Keratinocyte (primary cell): ENCODE data around the gene RAI1. TPM values are rescaled to one million over a fixed set of nuclear protein-coding genes. Genes with fewer than 3 reads are reported as not detected.

Experiments used
- DNase-seq: peaks from one replicate; pipeline ENCODE4 v3.0.0-alpha.2; 2011; ENCODE audit warnings: low read depth, missing footprints, low spot score
- FAIRE-seq: peaks from 2 replicates; lab custom pipeline; 2011; peaks lifted over from hg19 to GRCh38; lab: Jason Lieb, UNC
- H2AFZ ChIP-seq: 2 replicates; pipeline ENCODE4 v1.6.0; 2012; ENCODE audit warnings: low read length, control low read depth, inconsistent platforms; ENCODE audit not compliant: control insufficient read depth
- H3K27ac ChIP-seq: 2 replicates; pipeline ENCODE4 v1.5.1; 2011; ENCODE audit warnings: low read length; ENCODE audit not compliant: control insufficient read depth, insufficient read depth
- H3K27me3 ChIP-seq: 3 replicates; pipeline ENCODE4 v1.6.0; 2011; ENCODE audit warnings: low read length; ENCODE audit not compliant: control insufficient read depth, insufficient read depth; ENCODE audit errors: extremely low read depth
- H3K36me3 ChIP-seq, 2 experiments: 2 replicates in 1 of 2; 3 replicates in 1 of 2; pipeline ENCODE4 v1.5.1; 2011; ENCODE audit warnings: low read length in 2 of 2, mild to moderate bottlenecking in 1 of 2; ENCODE audit not compliant: control insufficient read depth in 2 of 2, insufficient read depth in 2 of 2; ENCODE audit errors: extremely low read depth in 1 of 2
- H3K4me1 ChIP-seq: 3 replicates; pipeline ENCODE4 v1.5.1; 2011; ENCODE audit warnings: low read length; ENCODE audit not compliant: control insufficient read depth, insufficient read depth; ENCODE audit errors: extremely low read depth
- H3K4me2 ChIP-seq: 3 replicates; pipeline ENCODE4 v1.6.0; 2011; ENCODE audit warnings: low read depth, low read length; ENCODE audit not compliant: control insufficient read depth, insufficient read depth; ENCODE audit errors: extremely low read depth
- H3K4me3 ChIP-seq, 3 experiments: fragments of 200-600 bp in 1 of 3; sonication (generic) in 1 of 3; 2 replicates in 2 of 3; 3 replicates in 1 of 3; pipeline ENCODE4 v1.5.1; 2011 to 2016; ENCODE audit warnings: low read length in 3 of 3, mild to moderate bottlenecking in 3 of 3, control low read depth in 2 of 3, inconsistent platforms in 1 of 3, low read depth in 1 of 3, mixed read lengths in 1 of 3, mixed run types in 1 of 3, moderate library complexity in 1 of 3; ENCODE audit not compliant: control insufficient read depth in 2 of 3, insufficient read depth in 2 of 3; ENCODE audit errors: extremely low read depth in 1 of 3
- H3K79me2 ChIP-seq: 2 replicates; pipeline ENCODE4 v1.6.0; 2012; ENCODE audit warnings: low read length; ENCODE audit not compliant: control insufficient read depth, insufficient read depth
- H3K9ac ChIP-seq: 3 replicates; pipeline ENCODE4 v1.6.0; 2011; ENCODE audit warnings: low read length; ENCODE audit not compliant: control insufficient read depth, insufficient read depth; ENCODE audit errors: extremely low read depth
- H3K9me1 ChIP-seq: 3 replicates; pipeline ENCODE4 v1.6.0; 2011; ENCODE audit warnings: low read length; ENCODE audit not compliant: control insufficient read depth, insufficient read depth; ENCODE audit errors: extremely low read depth
- H3K9me3 ChIP-seq: 2 replicates; pipeline ENCODE4 v1.5.1; 2012; ENCODE audit warnings: low read depth, low read length; ENCODE audit not compliant: control insufficient read depth
- H4K20me1 ChIP-seq: 3 replicates; pipeline ENCODE4 v1.6.0; 2011; ENCODE audit warnings: low read length; ENCODE audit not compliant: control insufficient read depth, insufficient read depth; ENCODE audit errors: extremely low read depth
- CTCF ChIP-seq, 3 experiments: IDR thresholded peaks in 1 of 3; conservative IDR thresholded peaks in 1 of 3; optimal IDR thresholded peaks in 1 of 3; 2 replicates in 2 of 3; 3 replicates in 1 of 3; pipeline versions ENCODE3 to v1.5.1; 2011; ENCODE audit warnings: low read length in 3 of 3, mild to moderate bottlenecking in 3 of 3, moderate library complexity in 2 of 3, control low read depth in 1 of 3, inconsistent platforms in 1 of 3; ENCODE audit not compliant: insufficient read depth in 2 of 3; ENCODE audit errors: extremely low read depth in 1 of 3
- EZH2 ChIP-seq: IDR thresholded peaks from one replicate; pipeline ENCODE4 v1.6.1; 2012; ENCODE audit warnings: inconsistent platforms, mild to moderate bottlenecking, low read length, moderate library complexity
- dilution Hi-C: fragments of 300-500 bp; cut with MboI; formaldehyde crosslinking; loops from one replicate; pipeline ENCODE4 v1.7.0; 2020; ENCODE audit warnings: low sequenced_read_pairs; ENCODE audit not compliant: extremely low pct_ligation_motif_present
- polyA plus RNA-seq, 5 experiments: library from polyadenylated mRNA; depleted of rRNA in 3 of 5; stranded (reverse) in 3 of 5; stranded (forward) in 1 of 5; unstranded in 1 of 5; fragments of >200 nt; gene quantifications; 1 replicate in 1 of 5; 2 replicates in 3 of 5; 3 replicates in 1 of 5; pipeline versions ENCODE4 v1.2.1 to v1.2.3, GENCODE V29; 2011 to 2012; ENCODE audit warnings: missing spikeins in 2 of 5, low read depth in 1 of 5, low replicate concordance in 1 of 5

The RAI1 gene
- polyA plus RNA-seq, 1 donor (not counting 4 experiments of a cell fraction or from before 2014, with no cell fraction given): 2.6 TPM

- dilution Hi-C loops: no loop called here
- TF ChIP-seq CTCF (optimal IDR thresholded peaks at IDR 0.05 in 1 of 3, IDR thresholded peaks at IDR 0.05 in 1 of 3, conservative IDR thresholded peaks at IDR 0.05 in 1 of 3; ENCODE audit: extremely low read depth in 1 of 3, insufficient read depth in 2 of 3, low read length in 3 of 3): no peak
- TF ChIP-seq EZH2: no peak
- no peaks in the 10 kb centered on the region for H3K9me1 ChIP-seq
- H3K4me2 ChIP-seq: no peak overlapping the region
- no peak overlapping the region for H3K4me3 ChIP-seq
- no peak overlapping the region for H3K27ac ChIP-seq
- H4K20me1 ChIP-seq: no peaks in the 10 kb centered on the region
- peaks cover 4 to 6% of the 10 kb centered on the region in 2 experiments for H3K36me3 ChIP-seq
- H3K9me3 ChIP-seq: no peaks in the 10 kb centered on the region
- DNase-seq (no peak), FAIRE-seq (no peak)
- no peaks in the 10 kb centered on the region for H3K27me3 ChIP-seq
- H2AFZ ChIP-seq: no peak overlapping the region
- H3K9ac ChIP-seq: no peak overlapping the region
- peaks cover 38% of the 10 kb centered on the region for H3K4me1 ChIP-seq
- H3K79me2 ChIP-seq: no peaks in the 10 kb centered on the region
Measured at GRCh38 chr17:17844500-17844899, 163.2 kb downstream of the RAI1 start.

DNA sequence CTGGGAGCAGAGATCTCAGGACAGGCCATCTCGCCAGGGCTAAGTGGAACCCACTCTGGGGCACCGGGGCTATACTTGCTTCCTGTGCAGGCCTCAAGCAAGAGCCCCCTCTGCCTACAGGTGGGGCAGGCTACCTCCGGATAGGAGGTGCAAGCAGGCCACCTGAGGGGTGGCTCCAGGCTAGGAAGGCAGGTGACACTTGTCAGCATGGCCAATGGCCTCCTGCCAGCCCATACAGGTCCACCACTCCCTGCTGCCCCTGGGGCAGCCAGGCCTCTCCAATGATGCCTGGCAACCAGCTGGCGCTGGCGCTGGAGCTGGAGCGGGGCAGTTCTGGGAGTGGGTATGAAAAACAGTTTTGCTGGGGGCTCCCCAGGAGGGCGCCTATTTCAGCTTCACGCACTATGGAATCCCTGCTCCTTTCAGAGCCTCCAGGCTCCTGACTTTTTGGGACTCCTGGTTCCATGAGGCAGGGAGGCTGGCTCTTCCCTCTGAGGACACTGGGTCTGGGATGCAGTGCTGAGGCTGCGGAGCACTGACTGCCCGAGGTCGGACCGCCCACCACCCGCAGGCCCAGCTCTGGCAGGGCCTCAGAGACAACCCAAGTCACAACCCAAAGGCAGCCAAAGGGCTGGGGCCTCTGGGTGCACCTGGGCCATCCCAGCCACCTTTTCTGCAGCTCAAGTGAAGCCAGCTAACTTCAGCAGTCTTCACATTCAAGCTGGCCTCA lies 164.0 kb downstream of the RAI1 start:
- no peak overlapping the region for H2AFZ ChIP-seq
- no peak overlapping the region for H3K4me2 ChIP-seq
- DNase-seq: no peak
- H3K4me1 ChIP-seq: peaks cover 36% of the 10 kb centered on the region
- dilution Hi-C loops: no loop called here
- H3K27ac ChIP-seq: no peak overlapping the region
- H3K27me3 ChIP-seq: no peaks in the 10 kb centered on the region
- no peaks in the 10 kb centered on the region for H3K9me3 ChIP-seq
- no peak for FAIRE-seq
- no peaks in the 10 kb centered on the region for H4K20me1 ChIP-seq
- H3K79me2 ChIP-seq: no peaks in the 10 kb centered on the region
- peaks cover 4 to 6% of the 10 kb centered on the region in 2 experiments for H3K36me3 ChIP-seq
- TF ChIP-seq EZH2 (no peak), CTCF (optimal IDR thresholded peaks at IDR 0.05 in 1 of 3, IDR thresholded peaks at IDR 0.05 in 1 of 3, conservative IDR thresholded peaks at IDR 0.05 in 1 of 3; ENCODE audit: extremely low read depth in 1 of 3, insufficient read depth in 2 of 3, low read length in 3 of 3) (no peak)
- H3K4me3 ChIP-seq: no peak overlapping the region
- H3K9ac ChIP-seq: no peak overlapping the region
- no peaks in the 10 kb centered on the region for H3K9me1 ChIP-seq
